ENCODE data around the gene AGT.
"Not testable (repeated sequence)": the region's sequence is repeated elsewhere in the genome, so short reads cannot be mapped to it uniquely, and the experiment has no call there.

AGT gene

DNA sequence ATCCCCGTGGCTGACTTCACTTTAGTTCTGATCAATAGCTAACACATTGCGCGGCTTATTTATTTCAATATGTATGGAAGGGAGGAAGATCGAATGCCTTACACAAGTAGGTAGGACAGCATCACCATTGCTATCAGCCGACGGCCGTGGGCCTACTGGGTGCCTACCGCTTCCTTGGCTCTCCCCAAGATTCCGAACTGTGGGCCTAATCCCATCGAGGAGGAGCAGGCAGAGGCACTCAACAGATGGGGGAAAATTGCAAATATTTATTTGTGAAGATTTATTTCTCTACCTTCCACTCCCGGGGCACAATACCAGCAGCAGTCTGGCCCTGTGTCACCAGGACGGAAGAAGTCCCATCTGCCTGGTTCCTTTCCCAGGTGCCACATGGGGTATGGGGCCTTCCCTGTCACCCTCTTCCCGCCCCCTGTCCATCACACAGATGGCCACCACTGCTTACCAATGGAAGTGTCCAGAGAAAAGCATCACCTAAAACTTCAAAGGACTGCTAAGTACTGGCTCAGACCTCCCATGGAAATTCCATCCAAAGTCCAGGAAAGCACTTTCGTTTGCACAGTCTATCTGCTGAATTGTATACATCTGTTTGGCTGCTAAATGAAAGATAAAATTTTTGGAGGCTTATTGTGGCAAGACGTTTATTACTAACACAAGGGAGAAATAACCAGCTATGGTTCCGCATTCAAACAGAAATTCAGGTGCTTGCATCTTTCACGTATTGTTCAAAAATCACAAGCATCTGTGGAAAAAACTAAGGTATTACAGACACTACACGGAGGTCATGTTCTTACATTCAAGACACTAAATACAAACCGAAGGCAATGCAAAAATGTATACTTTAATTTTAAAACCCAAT, 11.8 kb downstream of the AGT start:
- Histone ChIP-seq H3K36me3 (no peaks in the 10 kb centered on the region), H3K9ac (no peak overlapping the region), H3K4me1 (peaks cover 7% of the 10 kb centered on the region), H3K27me3 (no peaks in the 10 kb centered on the region; the same call in 1 of the 2 replicates), H3K9me3 (no peaks in the 10 kb centered on the region), H3K4me2 (no peak overlapping the region), H3K27ac (no peak overlapping the region), H3K4me3 (no peak overlapping the region), H4K20me1 (no peaks in the 10 kb centered on the region)
- TF ChIP-seq Cebpa-rat (IDR thresholded peaks at IDR 0.05), result no peak

DNA sequence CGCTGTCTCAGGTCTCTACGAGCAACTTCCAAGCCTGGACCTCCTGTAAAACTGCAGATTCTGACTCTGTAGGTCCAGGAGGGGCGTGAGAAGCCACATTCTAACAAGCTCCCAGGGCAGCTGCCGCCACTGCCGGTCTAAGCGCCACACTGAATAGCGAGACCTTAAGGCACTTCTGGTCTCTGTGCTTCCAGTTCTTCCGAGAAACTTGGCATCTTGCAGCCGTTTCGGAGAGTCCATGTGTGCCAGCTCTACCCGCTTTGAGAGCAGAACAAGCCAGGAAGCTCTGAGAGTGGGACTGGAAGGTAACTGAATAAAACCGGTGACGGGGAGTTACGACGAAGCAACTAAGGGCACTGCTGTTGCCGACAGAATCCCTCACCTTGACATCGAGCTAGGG, 12.5 kb downstream of the AGT start:
- Histone ChIP-seq H3K9ac (no peak overlapping the region), H3K4me3 (no peak overlapping the region), H4K20me1 (no peaks in the 10 kb centered on the region), H3K36me3 (no peaks in the 10 kb centered on the region), H3K4me2 (no peak overlapping the region), H3K4me1 (peaks cover 7% of the 10 kb centered on the region), H3K9me3 (no peaks in the 10 kb centered on the region), H3K27ac (no peak overlapping the region), H3K27me3 (no peaks in the 10 kb centered on the region; the same call in 1 of the 2 replicates)
- TF ChIP-seq Cebpa-rat (IDR thresholded peaks at IDR 0.05), result no peak

DNA sequence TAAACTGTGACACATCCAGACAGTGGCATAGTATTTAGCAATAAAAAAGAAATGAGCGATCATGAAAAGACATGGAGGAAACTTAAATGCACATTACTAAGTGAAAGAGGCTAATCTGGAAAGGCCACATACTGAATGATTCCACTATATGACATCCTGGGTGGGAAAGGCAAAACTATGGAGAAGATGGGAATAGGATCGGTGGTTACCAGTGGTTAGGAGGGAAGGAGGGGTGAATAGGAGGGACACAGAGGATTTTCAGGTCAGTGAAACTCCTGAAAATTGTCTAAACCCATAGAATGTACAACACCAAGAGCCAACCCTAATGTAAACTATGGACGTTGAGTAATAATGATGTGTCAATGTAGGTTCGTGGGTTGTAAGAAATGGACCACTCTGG, 13.8 kb downstream of the AGT start:
- Histone ChIP-seq H3K4me1 (peaks cover 8% of the 10 kb centered on the region), H3K27me3 (no peaks in the 10 kb centered on the region; the same call in 1 of the 2 replicates), H3K9ac (no peak overlapping the region), H3K27ac (no peak overlapping the region), H3K4me3 (no peak overlapping the region), H3K9me3 (no peaks in the 10 kb centered on the region), H3K4me2 (no peak overlapping the region), H3K36me3 (peaks cover under 1% of the 10 kb centered on the region; the same call in 1 of the 2 replicates), H4K20me1 (no peaks in the 10 kb centered on the region; the same call in 1 of the 2 replicates)
- TF ChIP-seq Cebpa-rat (IDR thresholded peaks at IDR 0.05), result no peak

DNA sequence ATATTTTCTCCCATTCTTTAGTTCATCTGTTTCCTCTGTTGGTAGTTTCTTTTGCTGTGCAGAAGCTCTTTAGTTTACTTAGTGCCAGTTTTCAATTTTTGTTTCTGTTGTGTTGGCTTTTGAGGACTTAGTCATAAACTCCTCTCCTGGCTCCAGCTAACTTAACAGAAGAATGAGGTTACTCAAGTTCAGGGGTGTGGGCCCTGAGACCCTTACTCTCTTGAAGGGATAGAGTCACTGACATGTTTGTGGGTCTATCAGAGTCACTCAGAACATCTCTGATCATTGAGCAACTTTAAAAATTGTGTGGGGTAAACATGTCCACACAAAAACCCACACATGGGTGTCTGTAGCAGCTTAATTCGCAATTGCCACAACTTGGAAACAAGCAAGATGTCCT, 14.2 kb downstream of the AGT start:
- Histone ChIP-seq H4K20me1 (no peaks in the 10 kb centered on the region; the same call in 1 of the 2 replicates), H3K27ac (no peak overlapping the region), H3K9me3 (no peaks in the 10 kb centered on the region), H3K4me3 (no peak overlapping the region), H3K36me3 (peaks cover 5% of the 10 kb centered on the region), H3K9ac (no peak overlapping the region), H3K4me2 (no peak overlapping the region), H3K27me3 (no peaks in the 10 kb centered on the region; the same call in 1 of the 2 replicates), H3K4me1 (peaks cover 12% of the 10 kb centered on the region)
- no peak for TF ChIP-seq Cebpa-rat (IDR thresholded peaks at IDR 0.05)

DNA sequence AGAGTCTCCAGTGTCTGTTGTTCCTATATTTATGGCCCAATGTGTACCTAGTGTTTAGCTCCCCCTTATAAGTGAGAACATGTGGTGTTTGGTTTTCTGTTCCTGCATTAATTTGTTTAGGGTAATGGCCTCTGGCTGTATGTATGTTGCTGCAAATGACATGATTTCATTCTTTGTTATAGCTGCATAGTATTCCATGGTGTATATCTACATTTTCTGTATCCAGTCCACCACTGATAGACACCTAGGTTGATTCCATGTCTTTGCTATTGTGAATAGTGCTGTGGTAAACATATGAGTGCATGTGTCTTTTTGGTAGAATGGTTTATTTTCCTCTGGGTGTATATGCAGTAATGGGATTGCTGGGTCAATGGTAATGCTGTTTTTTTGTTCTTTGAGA, 15.0 kb downstream of the AGT start:
- not testable (repeated sequence) for H4K20me1 ChIP-seq, H3K4me2 ChIP-seq, H3K9me3 ChIP-seq, H3K27me3 ChIP-seq, H3K4me3 ChIP-seq, H3K27ac ChIP-seq, H3K9ac ChIP-seq
- Histone ChIP-seq H3K36me3 (peaks cover 13% of the 10 kb centered on the region), H3K4me1 (peaks cover 16% of the 10 kb centered on the region)

DNA sequence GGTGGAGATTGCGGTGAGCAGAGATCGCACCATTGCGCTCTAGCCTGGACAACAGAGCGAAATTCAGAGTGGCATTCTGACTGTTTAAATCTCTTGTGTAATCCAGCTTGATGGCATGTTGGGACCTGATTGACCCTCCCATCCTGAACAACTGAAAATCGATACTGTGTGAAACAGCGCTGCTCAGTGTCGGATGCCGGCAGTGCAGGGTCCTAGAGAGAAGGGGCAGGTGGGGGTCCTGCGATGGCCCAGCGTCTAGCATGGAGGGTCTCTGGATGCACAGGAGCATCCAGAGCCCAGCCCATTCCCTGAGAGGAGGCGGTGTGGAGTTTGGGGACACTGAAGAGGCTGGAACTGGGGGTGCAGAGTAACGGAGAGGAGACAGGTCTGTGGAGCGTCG, 15.8 kb downstream of the AGT start:
- H3K36me3 ChIP-seq, result peaks cover 21% of the 10 kb centered on the region
- H3K9me3 ChIP-seq, result no peaks in the 10 kb centered on the region
- no peak overlapping the region for H3K27ac ChIP-seq
- H4K20me1 ChIP-seq, result no peaks in the 10 kb centered on the region; the same call in 1 of the 2 replicates
- no peak overlapping the region for H3K9ac ChIP-seq
- H3K27me3 ChIP-seq, result no peaks in the 10 kb centered on the region; the same call in 1 of the 2 replicates
- no peak for TF ChIP-seq Cebpa-rat (IDR thresholded peaks at IDR 0.05)
- H3K4me1 ChIP-seq, result peaks cover 13% of the 10 kb centered on the region
- H3K4me2 ChIP-seq, result no peak overlapping the region
- no peak overlapping the region for H3K4me3 ChIP-seq

DNA sequence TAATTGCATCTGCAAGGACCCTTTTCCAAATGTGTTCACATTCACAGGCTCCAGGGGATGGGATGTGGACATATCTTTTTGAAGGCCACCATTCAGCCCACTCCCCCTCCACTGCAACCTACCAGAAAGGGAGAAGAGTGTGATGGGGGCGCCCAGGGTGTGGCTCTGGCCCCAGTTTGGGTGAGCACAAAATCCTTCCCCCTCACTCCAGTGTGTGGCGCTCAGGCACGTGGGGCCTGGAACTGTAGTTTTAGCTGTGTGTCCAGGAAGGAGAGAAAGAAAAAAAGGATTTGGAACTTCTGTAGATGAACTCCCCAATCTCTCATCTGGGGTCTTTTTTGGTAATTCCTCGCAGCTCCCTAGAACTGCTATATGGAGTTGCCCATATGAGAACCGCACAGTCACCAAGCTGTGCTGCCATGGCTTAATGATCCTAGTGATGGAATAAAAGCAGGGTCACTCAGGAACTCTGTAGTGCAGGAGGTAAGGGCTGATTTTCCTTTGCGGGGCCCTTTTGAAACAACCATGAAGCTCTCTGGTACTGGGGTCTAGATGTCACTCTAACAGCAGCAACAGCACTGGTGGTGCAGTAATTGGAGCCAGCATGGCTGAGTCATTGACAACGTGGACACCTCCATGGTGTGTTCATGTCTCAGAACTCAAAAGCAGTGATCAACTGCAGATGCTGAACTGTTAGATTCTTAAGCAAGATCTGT, 17.0 kb downstream of the AGT start:
- H3K9ac ChIP-seq, result no peak overlapping the region
- no peaks in the 10 kb centered on the region; the same call in 1 of the 2 replicates for H3K27me3 ChIP-seq
- H4K20me1 ChIP-seq, result no peaks in the 10 kb centered on the region; the same call in 1 of the 2 replicates
- H3K36me3 ChIP-seq, result peaks cover 33% of the 10 kb centered on the region
- H3K27ac ChIP-seq, result no peak overlapping the region
- no peak overlapping the region for H3K4me3 ChIP-seq
- peaks cover 9% of the 10 kb centered on the region for H3K4me1 ChIP-seq
- H3K4me2 ChIP-seq, result no peak overlapping the region
- no peak for TF ChIP-seq Cebpa-rat (IDR thresholded peaks at IDR 0.05)
- no peaks in the 10 kb centered on the region for H3K9me3 ChIP-seq

DNA sequence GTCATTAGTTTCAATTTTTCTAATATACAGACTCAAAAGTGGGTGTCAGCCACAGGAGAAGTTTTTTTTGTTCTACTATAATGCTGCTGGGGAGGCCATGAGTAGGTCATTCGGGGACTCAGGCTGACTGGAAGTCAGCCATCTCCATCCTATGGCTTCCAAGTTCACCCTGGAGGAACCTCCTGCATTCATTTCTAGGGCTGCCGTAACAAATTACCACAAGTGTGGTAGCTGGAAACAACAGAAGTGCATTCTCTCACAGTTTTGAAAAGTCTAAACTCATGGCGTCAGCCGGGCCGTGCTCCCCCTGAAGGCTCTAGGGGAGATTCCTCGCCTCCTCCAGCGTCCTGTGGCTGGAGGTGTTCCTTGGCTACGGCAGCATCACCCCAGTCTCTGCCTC, 17.7 kb downstream of the AGT start:
- no peak for TF ChIP-seq Cebpa-rat (IDR thresholded peaks at IDR 0.05)
- H3K36me3 ChIP-seq, result peaks cover 40% of the 10 kb centered on the region
- no peak overlapping the region for H3K27ac ChIP-seq
- no peak overlapping the region for H3K9ac ChIP-seq
- no peaks in the 10 kb centered on the region for H3K27me3 ChIP-seq
- no peak overlapping the region for H3K4me2 ChIP-seq
- peaks cover 9% of the 10 kb centered on the region for H3K4me1 ChIP-seq
- no peaks in the 10 kb centered on the region for H3K9me3 ChIP-seq
- no peak overlapping the region for H3K4me3 ChIP-seq
- no peaks in the 10 kb centered on the region; the same call in 1 of the 2 replicates for H4K20me1 ChIP-seq

DNA sequence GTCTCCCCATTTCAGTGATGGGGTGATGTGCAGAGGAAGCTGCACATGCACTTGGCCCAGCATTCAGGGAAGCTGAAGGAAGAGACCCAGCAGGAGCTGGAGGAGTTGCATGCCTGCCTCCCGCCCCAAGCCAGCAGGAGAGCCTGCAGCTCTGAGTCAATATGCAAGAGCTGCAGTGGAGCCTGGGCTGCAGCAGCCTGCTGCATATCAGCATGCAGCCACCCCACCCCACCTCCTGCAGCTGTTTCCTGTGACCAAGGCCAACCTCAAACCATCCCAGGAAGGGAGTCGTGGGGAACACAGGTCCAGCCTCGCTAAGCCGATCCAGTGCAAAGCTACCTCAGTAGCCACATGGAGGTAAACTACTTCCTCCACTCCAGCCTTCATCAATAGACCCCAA, 18.9 kb downstream of the AGT start:
- H4K20me1 ChIP-seq, result no peaks in the 10 kb centered on the region; the same call in 1 of the 2 replicates
- H3K27me3 ChIP-seq, result no peaks in the 10 kb centered on the region
- H3K36me3 ChIP-seq, result peaks cover 46% of the 10 kb centered on the region
- H3K9me3 ChIP-seq, result no peaks in the 10 kb centered on the region
- no peak overlapping the region for H3K27ac ChIP-seq
- H3K4me2 ChIP-seq, result peak overlapping the region; percentile 19; the same call in 1 of the 2 replicates
- H3K4me3 ChIP-seq, result no peak overlapping the region
- peaks cover 9% of the 10 kb centered on the region for H3K4me1 ChIP-seq
- H3K9ac ChIP-seq, result no peak overlapping the region
- TF ChIP-seq Cebpa-rat (IDR thresholded peaks at IDR 0.05), result no peak

DNA sequence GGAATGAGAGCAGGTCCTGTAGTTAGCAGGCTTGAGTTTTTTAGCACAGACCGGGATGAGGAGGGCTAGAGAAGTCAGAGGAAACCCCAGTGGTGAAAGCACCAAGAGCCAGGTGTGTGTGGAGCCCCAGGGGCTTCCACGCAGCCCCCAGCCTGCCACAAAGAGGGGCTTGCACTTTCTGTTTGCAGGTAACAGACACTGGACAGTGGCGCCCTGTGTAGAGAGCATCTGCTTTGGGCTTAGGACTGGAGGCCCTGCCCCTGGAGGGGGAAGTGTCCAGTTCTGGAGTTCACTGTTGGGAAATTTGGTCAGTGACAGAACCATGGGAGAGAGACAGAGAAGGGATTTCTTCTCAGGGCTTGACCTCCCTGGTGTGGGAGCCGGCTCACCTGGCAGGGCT, 19.5 kb downstream of the AGT start:
- Histone ChIP-seq H3K36me3 (peaks cover 52% of the 10 kb centered on the region), H3K4me1 (peaks cover 9% of the 10 kb centered on the region), H3K27ac (no peak overlapping the region), H3K4me2 (no peak overlapping the region; the same call in 1 of the 2 replicates), H3K9me3 (no peaks in the 10 kb centered on the region), H3K4me3 (no peak overlapping the region), H3K27me3 (no peaks in the 10 kb centered on the region), H4K20me1 (no peaks in the 10 kb centered on the region; the same call in 1 of the 2 replicates), H3K9ac (no peak overlapping the region)
- no peak for TF ChIP-seq Cebpa-rat (IDR thresholded peaks at IDR 0.05)
